Measurements from ENCODE around the gene NFKBIL1.

DNA sequence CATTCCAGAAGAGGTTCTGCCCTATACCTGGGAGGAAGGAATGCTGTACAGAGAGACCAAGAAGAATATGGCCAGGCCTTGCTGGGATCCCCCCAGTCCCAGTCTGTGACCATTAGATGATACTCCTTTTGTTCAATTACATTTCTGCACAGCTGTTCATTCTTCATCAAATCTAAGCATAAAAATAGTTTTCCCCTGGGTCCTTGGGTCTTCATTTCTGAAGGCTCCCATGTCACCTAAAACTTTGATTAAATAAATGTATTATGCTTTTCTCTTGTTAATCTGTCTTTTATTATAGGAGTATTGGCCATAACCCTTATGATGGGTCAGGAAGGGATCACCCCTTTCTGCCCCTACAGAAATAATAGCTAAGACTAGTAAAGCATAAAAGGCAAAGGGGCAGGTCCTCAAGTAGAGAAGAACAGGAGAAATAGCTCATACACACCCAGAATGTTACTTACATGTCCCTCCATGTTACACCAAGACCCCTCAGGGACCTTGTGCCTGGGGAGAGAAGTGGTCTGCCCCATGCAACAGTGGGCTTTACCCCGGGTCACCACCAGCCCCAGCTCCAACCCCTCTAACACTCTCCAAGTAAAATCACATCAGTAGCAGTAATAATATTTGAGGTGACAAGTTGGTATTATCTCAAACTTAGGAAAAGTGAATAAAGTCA lies 22.6 kb downstream of the NFKBIL1 start:
- no peak for TF ChIP-seq CTCF (IDR thresholded peaks at IDR 0.05)
- no peak for TF ChIP-seq POLR2AphosphoS5 (IDR thresholded peaks at IDR 0.05; ENCODE audit: insufficient read depth in 1 of 2, low read depth in 1 of 2)
